HG02884 (cell line): ENCODE measurements around the gene HORMAD2.

ENCODE experiments used
- ATAC-seq: cut with Tn5 transposase; IDR thresholded peaks from one replicate; pipeline ENCODE4 v1.9.1; 2021; ENCODE audit warnings: mild to moderate bottlenecking, moderate library complexity; ENCODE audit not compliant: unreplicated experiment

The HORMAD2 gene

GRCh38 chr22:30159561-30160353 lies 79.5 kb downstream of the HORMAD2 start:
- no peak for ATAC-seq

- ATAC-seq: no peak
These were observed 80.8 kb downstream of the HORMAD2 start for GRCh38 chr22:30161051-30161469.

- no peak for ATAC-seq
These were observed 87.0 kb downstream of the HORMAD2 start for GRCh38 chr22:30167296-30167695.

GRCh38 chr22:30167734-30168133 lies 87.5 kb downstream of the HORMAD2 start:
- ATAC-seq: no peak

- no peak for ATAC-seq
These were observed 88.7 kb downstream of the HORMAD2 start for GRCh38 chr22:30169002-30169401.

GRCh38 chr22:30170129-30170528 lies 89.9 kb downstream of the HORMAD2 start:
- ATAC-seq: no peak

- ATAC-seq: no peak
These were observed 90.7 kb downstream of the HORMAD2 start for GRCh38 chr22:30171008-30171407.

- no peak for ATAC-seq
These were observed 95.5 kb downstream of the HORMAD2 start for GRCh38 chr22:30175690-30176288.

GRCh38 chr22:30176431-30176830 lies 96.2 kb downstream of the HORMAD2 start:
- no peak for ATAC-seq

GRCh38 chr22:30178181-30179126 lies 98.2 kb downstream of the HORMAD2 start:
- ATAC-seq: no peak

- ATAC-seq: no peak
These were observed 100.4 kb downstream of the HORMAD2 start for GRCh38 chr22:30180616-30181015.

GRCh38 chr22:30181459-30182349 lies 101.4 kb downstream of the HORMAD2 start:
- no peak for ATAC-seq

GRCh38 chr22:30182350-30182745 lies 102.1 kb downstream of the HORMAD2 start:
- ATAC-seq: no peak

- no peak for ATAC-seq
These were observed 102.6 kb downstream of the HORMAD2 start for GRCh38 chr22:30182815-30183214.

GRCh38 chr22:30183271-30183670 lies 103.0 kb downstream of the HORMAD2 start:
- no peak for ATAC-seq

- no peak for ATAC-seq
These were observed 103.6 kb downstream of the HORMAD2 start for GRCh38 chr22:30183861-30184278.

- ATAC-seq: no peak
These were observed 104.9 kb downstream of the HORMAD2 start for GRCh38 chr22:30185129-30185528.

GRCh38 chr22:30185549-30185948 lies 105.3 kb downstream of the HORMAD2 start:
- no peak for ATAC-seq

GRCh38 chr22:30186041-30186440 lies 105.8 kb downstream of the HORMAD2 start:
- ATAC-seq: no peak

- no peak for ATAC-seq
These were observed 106.2 kb downstream of the HORMAD2 start for GRCh38 chr22:30186510-30186909.
